Neural cell (in vitro differentiated cells): ENCODE data around the gene C19orf67. TPM values are rescaled to one million over a fixed set of nuclear protein-coding genes. Genes with fewer than 3 reads are reported as not detected.

ENCODE experiments used
- H2AFZ ChIP-seq: fragments of 200-600, 300-800 bp; sonication (generic), shearing (Covaris generic); 2 replicates; pipeline ENCODE4 v1.6.0; 2014; ENCODE audit warnings: low read depth, mild to moderate bottlenecking, antibody characterized with exemption, low read length, moderate library complexity
- H3F3A ChIP-seq: fragments of 200-600 bp; shearing (Covaris generic); 2 replicates; pipeline ENCODE4 v1.6.1; 2016; ENCODE audit warnings: mild to moderate bottlenecking, moderate library complexity, mixed read lengths, antibody characterized with exemption, low read length; ENCODE audit not compliant: insufficient read depth, poor library complexity, severe bottlenecking
- H3K27ac ChIP-seq: fragments of 200-600, 300-800 bp; sonication (generic), shearing (Covaris generic); 2 replicates; pipeline ENCODE4 v1.5.1; 2014; ENCODE audit warnings: mild to moderate bottlenecking, low read length, moderate library complexity
- H3K27me3 ChIP-seq: fragments of 300-800, 200-600 bp; sonication (generic), shearing (Covaris generic); 2 replicates; pipeline ENCODE4 v1.6.0; 2014; ENCODE audit warnings: mild to moderate bottlenecking, low read depth, low read length, moderate library complexity; ENCODE audit not compliant: insufficient read depth
- H3K36me3 ChIP-seq: fragments of 300-800, 200-600 bp; sonication (generic), shearing (Covaris generic); 2 replicates; pipeline ENCODE4 v1.5.1; 2014; ENCODE audit warnings: mild to moderate bottlenecking, antibody characterized with exemption, low read length, moderate library complexity; ENCODE audit not compliant: insufficient read depth
- H3K4me2 ChIP-seq: fragments of 300-800, 200-600 bp; sonication (generic), shearing (Covaris generic); 2 replicates; pipeline ENCODE4 v1.6.0; 2014; ENCODE audit warnings: mild to moderate bottlenecking, low read length
- H3K4me3 ChIP-seq: fragments of 300-800, 200-600 bp; sonication (generic), shearing (Covaris generic); 2 replicates; pipeline ENCODE4 v1.5.1; 2014; ENCODE audit warnings: mild to moderate bottlenecking, low read length, moderate library complexity
- H3K79me2 ChIP-seq: fragments of 200-600 bp; shearing (Covaris generic); replicated peaks from 2 replicates; pipeline ENCODE4 v1.6.0; 2014; ENCODE audit warnings: mild to moderate bottlenecking, low read length, moderate library complexity; ENCODE audit not compliant: insufficient read depth
- H3K9ac ChIP-seq: fragments of 300-800, 200-600 bp; sonication (generic), shearing (Covaris generic); 2 replicates; pipeline ENCODE4 v1.6.1; 2016; ENCODE audit warnings: mild to moderate bottlenecking, low read length, mixed read lengths
- H3K9me2 ChIP-seq: fragments of 200-600 bp; shearing (Covaris generic); 2 replicates; pipeline ENCODE4 v1.6.1; 2016; ENCODE audit warnings: mild to moderate bottlenecking, low read length, mixed read lengths; ENCODE audit not compliant: insufficient read depth
- H3K9me3 ChIP-seq: fragments of 200-600, 300-800 bp; sonication (generic), shearing (Covaris generic); 2 replicates; pipeline ENCODE4 v1.6.1; 2016; ENCODE audit warnings: mild to moderate bottlenecking, mixed run types, low read length, moderate library complexity, mixed read lengths
- H4K20me1 ChIP-seq: fragments of 200-600 bp; shearing (Covaris generic); 2 replicates; pipeline ENCODE4 v1.6.1; 2016; ENCODE audit warnings: mild to moderate bottlenecking, mixed run types; ENCODE audit not compliant: insufficient read depth
- EP300 ChIP-seq: fragments of 450-650 bp; conservative IDR thresholded peaks from 2 replicates; pipeline ENCODE4 v1.6.1; 2014; ENCODE audit warnings: antibody characterized with exemption, mild to moderate bottlenecking, moderate library complexity; ENCODE audit not compliant: poor library complexity, severe bottlenecking
- EZH2 ChIP-seq: fragments of 200-600, 300-800 bp; shearing (Covaris generic), sonication (generic); IDR thresholded peaks from 2 replicates; pipeline ENCODE4 v1.6.1; 2014; ENCODE audit warnings: antibody characterized with exemption, low read length, borderline replicate concordance, mild to moderate bottlenecking; ENCODE audit not compliant: insufficient read depth, poor library complexity, severe bottlenecking
- MXI1 ChIP-seq: fragments of 450-650 bp; conservative IDR thresholded peaks from 2 replicates; pipeline ENCODE4 v1.6.1; 2014; ENCODE audit warnings: antibody characterized with exemption, mild to moderate bottlenecking; ENCODE audit not compliant: poor library complexity, severe bottlenecking
- POLR2AphosphoS5 ChIP-seq: IDR thresholded peaks from 2 replicates; pipeline ENCODE4 v1.6.1; 2012
- RAD21 ChIP-seq: fragments of 450-650 bp; conservative IDR thresholded peaks from 2 replicates; pipeline ENCODE4 v1.6.1; 2014; ENCODE audit warnings: antibody characterized with exemption, mild to moderate bottlenecking, moderate library complexity
- REST ChIP-seq: IDR thresholded peaks from 2 replicates; pipeline ENCODE4 v1.6.1; 2012; ENCODE audit warnings: borderline replicate concordance
- SMC3 ChIP-seq: fragments of 450-650 bp; conservative IDR thresholded peaks from 2 replicates; pipeline ENCODE4 v1.6.1; 2014; ENCODE audit warnings: antibody characterized with exemption, mild to moderate bottlenecking, moderate library complexity; ENCODE audit not compliant: poor library complexity
- TAF1 ChIP-seq: IDR thresholded peaks from 2 replicates; pipeline ENCODE4 v1.6.1; 2012; ENCODE audit warnings: low read depth
- polyA plus RNA-seq: library from polyadenylated mRNA; depleted of rRNA; stranded (reverse); fragments of >200 nt; gene quantifications from 2 replicates; pipeline ENCODE4 v1.2.3, GENCODE V29; 2014
- TF ChIP-seq, protein P1 (sequence below): fragments of 450-650 bp; IDR thresholded peaks from 2 replicates; pipeline ENCODE4 v1.5.1; 2014; ENCODE audit warnings: antibody characterized with exemption, mild to moderate bottlenecking, moderate library complexity; ENCODE audit not compliant: poor library complexity, severe bottlenecking

C19orf67 gene
- polyA plus RNA-seq, 1 donor from 2014 or later = not detected

DNA sequence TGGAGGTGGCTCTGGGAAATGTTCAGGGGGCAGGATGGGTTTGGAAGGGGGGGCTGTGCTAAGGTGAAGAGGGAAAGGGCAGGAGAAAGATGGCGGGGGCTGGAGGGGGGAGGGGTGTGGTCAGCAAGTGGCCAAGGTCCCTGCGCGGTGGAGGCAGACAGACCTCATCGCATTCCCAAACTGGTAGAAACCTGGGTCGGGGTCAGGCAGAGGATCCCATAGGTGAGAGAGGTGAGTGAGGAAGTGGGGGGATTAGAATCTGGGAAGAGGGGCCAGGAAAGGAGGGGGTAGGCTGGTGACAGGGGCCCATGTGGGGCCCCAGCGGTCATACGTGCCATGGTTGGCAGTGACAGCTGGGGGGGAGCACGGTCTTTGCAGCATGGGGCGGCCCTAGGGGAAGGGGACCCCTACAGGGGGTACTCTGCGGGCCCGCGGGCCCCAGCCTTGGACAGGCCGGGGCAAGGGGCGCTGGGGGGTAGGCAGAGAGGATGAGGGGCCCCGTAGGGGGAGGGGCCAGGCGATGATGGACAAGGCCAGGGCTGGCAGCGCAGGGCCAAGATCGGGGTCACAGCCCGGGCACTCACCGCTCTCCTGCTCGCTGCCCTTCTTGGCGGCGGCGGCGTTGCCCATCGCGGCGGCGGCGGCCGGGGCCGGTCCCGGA is 31.5 kb upstream of the C19orf67 start:
- Histone ChIP-seq H3K9me3 (no peaks in the 10 kb centered on the region), H4K20me1 (no peaks in the 10 kb centered on the region), H2AFZ (no peak overlapping the region)

GRCh38 chr19:14116525-14116917 is 30.9 kb upstream of the C19orf67 start:
- H3K27ac ChIP-seq = peak overlapping the region; percentile 53
- H3K36me3 ChIP-seq = no peaks in the 10 kb centered on the region
- H3K4me2 ChIP-seq = peak overlapping the region; percentile 91
- no peaks in the 10 kb centered on the region for H3K9me2 ChIP-seq
- no peaks in the 10 kb centered on the region for H3F3A ChIP-seq
- no peaks in the 10 kb centered on the region for H4K20me1 ChIP-seq
- H3K4me3 ChIP-seq = peak overlapping the region; percentile 81
- peaks cover 29% of the 10 kb centered on the region for H3K79me2 ChIP-seq
- TF ChIP-seq RAD21 (no peak), EZH2 (no peak), EP300 (no peak), MXI1 (no peak), SMC3 (no peak), TAF1 (no peak), POLR2AphosphoS5 (no peak)
- TF ChIP-seq, protein P1, sequence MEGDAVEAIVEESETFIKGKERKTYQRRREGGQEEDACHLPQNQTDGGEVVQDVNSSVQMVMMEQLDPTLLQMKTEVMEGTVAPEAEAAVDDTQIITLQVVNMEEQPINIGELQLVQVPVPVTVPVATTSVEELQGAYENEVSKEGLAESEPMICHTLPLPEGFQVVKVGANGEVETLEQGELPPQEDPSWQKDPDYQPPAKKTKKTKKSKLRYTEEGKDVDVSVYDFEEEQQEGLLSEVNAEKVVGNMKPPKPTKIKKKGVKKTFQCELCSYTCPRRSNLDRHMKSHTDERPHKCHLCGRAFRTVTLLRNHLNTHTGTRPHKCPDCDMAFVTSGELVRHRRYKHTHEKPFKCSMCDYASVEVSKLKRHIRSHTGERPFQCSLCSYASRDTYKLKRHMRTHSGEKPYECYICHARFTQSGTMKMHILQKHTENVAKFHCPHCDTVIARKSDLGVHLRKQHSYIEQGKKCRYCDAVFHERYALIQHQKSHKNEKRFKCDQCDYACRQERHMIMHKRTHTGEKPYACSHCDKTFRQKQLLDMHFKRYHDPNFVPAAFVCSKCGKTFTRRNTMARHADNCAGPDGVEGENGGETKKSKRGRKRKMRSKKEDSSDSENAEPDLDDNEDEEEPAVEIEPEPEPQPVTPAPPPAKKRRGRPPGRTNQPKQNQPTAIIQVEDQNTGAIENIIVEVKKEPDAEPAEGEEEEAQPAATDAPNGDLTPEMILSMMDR = no peak
- no peaks in the 10 kb centered on the region for H3K9me3 ChIP-seq
- H3K27me3 ChIP-seq = no peaks in the 10 kb centered on the region
- H2AFZ ChIP-seq = no peak overlapping the region
- H3K9ac ChIP-seq = peak overlapping the region; percentile 72

More for the DNA sequence above, 31.5 kb upstream of the C19orf67 start:
- H3K27ac ChIP-seq = peak overlapping the region; percentile 53
- H3K4me2 ChIP-seq = peak overlapping the region; percentile 91
- H3F3A ChIP-seq = no peaks in the 10 kb centered on the region
- TF ChIP-seq SMC3 (no peak), EZH2 (no peak), TAF1 (no peak), MXI1 (no peak), REST (no peak), POLR2AphosphoS5 (no peak), RAD21 (no peak)
- no peaks in the 10 kb centered on the region for H3K9me2 ChIP-seq
- H3K36me3 ChIP-seq = no peaks in the 10 kb centered on the region
- H3K9ac ChIP-seq = peak overlapping the region; percentile 72
- H3K4me3 ChIP-seq = peak overlapping the region; percentile 81
- peaks cover 29% of the 10 kb centered on the region for H3K79me2 ChIP-seq
- no peaks in the 10 kb centered on the region for H3K27me3 ChIP-seq
